GM12878 (cell line): Measurements from ENCODE around the gene CDC42BPA.

Experiments
- CTCF ChIP-seq, 3 experiments: IDR thresholded peaks in 2 of 3; conservative IDR thresholded peaks in 1 of 3; 2 replicates each; pipeline ENCODE4 v1.5.1; 2011; ENCODE audit warnings: low read depth in 3 of 3, low read length in 3 of 3, mild to moderate bottlenecking in 3 of 3, control low read depth in 2 of 3, moderate library complexity in 2 of 3, inconsistent platforms in 1 of 3, mixed read lengths in 1 of 3; ENCODE audit not compliant: control insufficient read depth in 2 of 3, insufficient read depth in 1 of 3; ENCODE audit errors: extremely low read depth in 1 of 3
- ETV6 ChIP-seq, 2 experiments: fragments of 450-650 bp in 1 of 2; IDR thresholded peaks in 1 of 2; conservative IDR thresholded peaks in 1 of 2; 2 replicates each; pipeline ENCODE4 v1.6.1; 2014; ENCODE audit warnings: antibody characterized with exemption in 1 of 2, borderline replicate concordance in 1 of 2, low read depth in 1 of 2, mild to moderate bottlenecking in 1 of 2, moderate library complexity in 1 of 2
- EZH2 ChIP-seq: IDR thresholded peaks from 2 replicates; pipeline ENCODE4 v1.6.1; 2012; ENCODE audit warnings: low read depth, mild to moderate bottlenecking, control low read depth, inconsistent platforms, low read length, borderline replicate concordance; ENCODE audit not compliant: control insufficient read depth
- FOXK2 ChIP-seq: fragments of 450-650 bp; IDR thresholded peaks from 2 replicates; pipeline ENCODE4 v1.6.1; 2017; ENCODE audit warnings: mild to moderate bottlenecking, moderate library complexity
- SMC3 ChIP-seq: IDR thresholded peaks from 2 replicates; pipeline ENCODE4 v1.6.1; 2011; ENCODE audit warnings: low read length, improper control_type of control experiment, borderline replicate concordance
- ZNF592 ChIP-seq: fragments of 450-650 bp; IDR thresholded peaks from 2 replicates; pipeline ENCODE4 v1.6.1; 2017; ENCODE audit warnings: mild to moderate bottlenecking, moderate library complexity

- no peak for TF ChIP-seq CTCF (IDR thresholded peaks at IDR 0.05 in 2 of 3, conservative IDR thresholded peaks at IDR 0.05 in 1 of 3; ENCODE audit: control insufficient read depth in 2 of 3, extremely low read depth in 1 of 3, insufficient read depth in 1 of 3, low read depth in 3 of 3, low read length in 3 of 3)
- no peak for TF ChIP-seq ZNF592
- TF ChIP-seq ETV6 (conservative IDR thresholded peaks at IDR 0.05 in 1 of 2, IDR thresholded peaks at IDR 0.05 in 1 of 2; ENCODE audit: borderline replicate concordance in 1 of 2, low read depth in 1 of 2) = no peak
- no peak for TF ChIP-seq SMC3
- TF ChIP-seq EZH2 = no peak
- peak; percentile 48 for TF ChIP-seq FOXK2
These were observed 378.1 kb downstream of the CDC42BPA start, which contains the start of gene COQ8A for GRCh38 chr1:226940029-226940805.
